Neural cell (in vitro differentiated cells): ENCODE data around the gene ADM. TPM values are rescaled to one million over a fixed set of nuclear protein-coding genes. Genes with fewer than 3 reads are reported as not detected.

Experiments
- H2AFZ ChIP-seq: fragments of 200-600, 300-800 bp; sonication (generic), shearing (Covaris generic); 2 replicates; pipeline ENCODE4 v1.6.0; 2014; ENCODE audit warnings: low read depth, mild to moderate bottlenecking, antibody characterized with exemption, low read length, moderate library complexity
- H3F3A ChIP-seq: fragments of 200-600 bp; shearing (Covaris generic); 2 replicates; pipeline ENCODE4 v1.6.1; 2016; ENCODE audit warnings: mild to moderate bottlenecking, moderate library complexity, mixed read lengths, antibody characterized with exemption, low read length; ENCODE audit not compliant: insufficient read depth, poor library complexity, severe bottlenecking
- H3K27ac ChIP-seq: fragments of 200-600, 300-800 bp; sonication (generic), shearing (Covaris generic); 2 replicates; pipeline ENCODE4 v1.5.1; 2014; ENCODE audit warnings: mild to moderate bottlenecking, low read length, moderate library complexity
- H3K27me3 ChIP-seq: fragments of 300-800, 200-600 bp; sonication (generic), shearing (Covaris generic); 2 replicates; pipeline ENCODE4 v1.6.0; 2014; ENCODE audit warnings: mild to moderate bottlenecking, low read depth, low read length, moderate library complexity; ENCODE audit not compliant: insufficient read depth
- H3K36me3 ChIP-seq: fragments of 300-800, 200-600 bp; sonication (generic), shearing (Covaris generic); 2 replicates; pipeline ENCODE4 v1.5.1; 2014; ENCODE audit warnings: mild to moderate bottlenecking, antibody characterized with exemption, low read length, moderate library complexity; ENCODE audit not compliant: insufficient read depth
- H3K4me2 ChIP-seq: fragments of 300-800, 200-600 bp; sonication (generic), shearing (Covaris generic); 2 replicates; pipeline ENCODE4 v1.6.0; 2014; ENCODE audit warnings: mild to moderate bottlenecking, low read length
- H3K4me3 ChIP-seq: fragments of 300-800, 200-600 bp; sonication (generic), shearing (Covaris generic); 2 replicates; pipeline ENCODE4 v1.5.1; 2014; ENCODE audit warnings: mild to moderate bottlenecking, low read length, moderate library complexity
- H3K79me2 ChIP-seq: fragments of 200-600 bp; shearing (Covaris generic); replicated peaks from 2 replicates; pipeline ENCODE4 v1.6.0; 2014; ENCODE audit warnings: mild to moderate bottlenecking, low read length, moderate library complexity; ENCODE audit not compliant: insufficient read depth
- H3K9ac ChIP-seq: fragments of 300-800, 200-600 bp; sonication (generic), shearing (Covaris generic); 2 replicates; pipeline ENCODE4 v1.6.1; 2016; ENCODE audit warnings: mild to moderate bottlenecking, low read length, mixed read lengths
- H3K9me2 ChIP-seq: fragments of 200-600 bp; shearing (Covaris generic); 2 replicates; pipeline ENCODE4 v1.6.1; 2016; ENCODE audit warnings: mild to moderate bottlenecking, low read length, mixed read lengths; ENCODE audit not compliant: insufficient read depth
- H3K9me3 ChIP-seq: fragments of 200-600, 300-800 bp; sonication (generic), shearing (Covaris generic); 2 replicates; pipeline ENCODE4 v1.6.1; 2016; ENCODE audit warnings: mild to moderate bottlenecking, mixed run types, low read length, moderate library complexity, mixed read lengths
- H4K20me1 ChIP-seq: fragments of 200-600 bp; shearing (Covaris generic); 2 replicates; pipeline ENCODE4 v1.6.1; 2016; ENCODE audit warnings: mild to moderate bottlenecking, mixed run types; ENCODE audit not compliant: insufficient read depth
- CTCF ChIP-seq: fragments of 450-650 bp; IDR thresholded peaks from 2 replicates; pipeline ENCODE4 v1.5.1; 2014; ENCODE audit warnings: antibody characterized with exemption, mild to moderate bottlenecking, moderate library complexity; ENCODE audit not compliant: poor library complexity, severe bottlenecking
- EP300 ChIP-seq: fragments of 450-650 bp; conservative IDR thresholded peaks from 2 replicates; pipeline ENCODE4 v1.6.1; 2014; ENCODE audit warnings: antibody characterized with exemption, mild to moderate bottlenecking, moderate library complexity; ENCODE audit not compliant: poor library complexity, severe bottlenecking
- EZH2 ChIP-seq: fragments of 200-600, 300-800 bp; shearing (Covaris generic), sonication (generic); IDR thresholded peaks from 2 replicates; pipeline ENCODE4 v1.6.1; 2014; ENCODE audit warnings: antibody characterized with exemption, low read length, borderline replicate concordance, mild to moderate bottlenecking; ENCODE audit not compliant: insufficient read depth, poor library complexity, severe bottlenecking
- MXI1 ChIP-seq: fragments of 450-650 bp; conservative IDR thresholded peaks from 2 replicates; pipeline ENCODE4 v1.6.1; 2014; ENCODE audit warnings: antibody characterized with exemption, mild to moderate bottlenecking; ENCODE audit not compliant: poor library complexity, severe bottlenecking
- POLR2AphosphoS5 ChIP-seq: IDR thresholded peaks from 2 replicates; pipeline ENCODE4 v1.6.1; 2012
- RAD21 ChIP-seq: fragments of 450-650 bp; conservative IDR thresholded peaks from 2 replicates; pipeline ENCODE4 v1.6.1; 2014; ENCODE audit warnings: antibody characterized with exemption, mild to moderate bottlenecking, moderate library complexity
- REST ChIP-seq: IDR thresholded peaks from 2 replicates; pipeline ENCODE4 v1.6.1; 2012; ENCODE audit warnings: borderline replicate concordance
- SMC3 ChIP-seq: fragments of 450-650 bp; conservative IDR thresholded peaks from 2 replicates; pipeline ENCODE4 v1.6.1; 2014; ENCODE audit warnings: antibody characterized with exemption, mild to moderate bottlenecking, moderate library complexity; ENCODE audit not compliant: poor library complexity
- TAF1 ChIP-seq: IDR thresholded peaks from 2 replicates; pipeline ENCODE4 v1.6.1; 2012; ENCODE audit warnings: low read depth
- polyA plus RNA-seq: library from polyadenylated mRNA; depleted of rRNA; stranded (reverse); fragments of >200 nt; gene quantifications from 2 replicates; pipeline ENCODE4 v1.2.3, GENCODE V29; 2014

The ADM gene
- polyA plus RNA-seq, 1 donor from 2014 or later, result 1.6 TPM

- H3K9me2 ChIP-seq, result no peaks in the 10 kb centered on the region
- no peak overlapping the region for H2AFZ ChIP-seq
- TF ChIP-seq EZH2, result no peak
- peak; percentile 5 for TF ChIP-seq POLR2AphosphoS5
- no peak for TF ChIP-seq SMC3
- no peak for TF ChIP-seq TAF1
- no peaks in the 10 kb centered on the region for H4K20me1 ChIP-seq
- H3K4me3 ChIP-seq, result peak overlapping the region; percentile 64
- no peaks in the 10 kb centered on the region for H3K36me3 ChIP-seq
- H3K79me2 ChIP-seq, result no peaks in the 10 kb centered on the region
- H3F3A ChIP-seq, result no peaks in the 10 kb centered on the region
- H3K9me3 ChIP-seq, result no peaks in the 10 kb centered on the region
- no peak overlapping the region for H3K27ac ChIP-seq
- H3K9ac ChIP-seq, result no peak overlapping the region
- H3K4me2 ChIP-seq, result peak overlapping the region; percentile 46
- peaks cover 65% of the 10 kb centered on the region for H3K27me3 ChIP-seq
Measured at GRCh38 chr11:10301656-10302358, 3.1 kb upstream of the ADM start.

GRCh38 chr11:10302359-10302743 lies 2.5 kb upstream of the ADM start:
- TF ChIP-seq EZH2, result no peak
- no peak for TF ChIP-seq CTCF
- no peak for TF ChIP-seq EP300
- TF ChIP-seq RAD21, result no peak
- TF ChIP-seq REST, result no peak
- no peak for TF ChIP-seq MXI1
- no peak for TF ChIP-seq SMC3
- no peak for TF ChIP-seq POLR2AphosphoS5
- no peak for TF ChIP-seq TAF1
- Histone ChIP-seq H2AFZ (no peak overlapping the region), H3K79me2 (no peaks in the 10 kb centered on the region), H3K4me2 (peak overlapping the region; percentile 46), H3K4me3 (peak overlapping the region; percentile 64), H3K27ac (no peak overlapping the region), H3K9ac (no peak overlapping the region), H3K9me3 (no peaks in the 10 kb centered on the region), H3F3A (no peaks in the 10 kb centered on the region), H3K36me3 (no peaks in the 10 kb centered on the region), H3K9me2 (no peaks in the 10 kb centered on the region), H3K27me3 (peaks cover 70% of the 10 kb centered on the region), H4K20me1 (no peaks in the 10 kb centered on the region)
